ENCODE measurements around the gene C16orf78. TPM values are rescaled to one million over a fixed set of nuclear protein-coding genes. Genes with fewer than 3 reads are reported as not detected.

C16orf78 gene
- total RNA-seq, 1 donor from 2014 or later, result not detected

Other genes starting within 250 kb of the C16orf78 start
- gene CBLN1, start 92.0 kb upstream of the C16orf78 start, total RNA-seq, result 1.5 TPM